22Rv1 (cell line): ENCODE measurements around the gene SPINT2.
A peak's percentile ranks its signal among the peaks of the same experiment; 100 is the strongest.
"Not testable (repeated sequence)": the region's sequence is repeated elsewhere in the genome, so short reads cannot be mapped to it uniquely, and the experiment has no call there.

Source experiments
- H3K27ac ChIP-seq: fragments of 450-650 bp; 2 replicates; pipeline ENCODE4 v1.5.1; 2017
- ZFX ChIP-seq: fragments of 450-650 bp; IDR thresholded peaks from 2 replicates; pipeline ENCODE4 v1.6.1; 2017; ENCODE audit warnings: antibody characterized with exemption, borderline replicate concordance
- TF ChIP-seq, protein P1 (sequence below): fragments of 450-650 bp; IDR thresholded peaks from 2 replicates; pipeline ENCODE4 v1.5.1; 2017; ENCODE audit warnings: mild to moderate bottlenecking

SPINT2 gene

DNA sequence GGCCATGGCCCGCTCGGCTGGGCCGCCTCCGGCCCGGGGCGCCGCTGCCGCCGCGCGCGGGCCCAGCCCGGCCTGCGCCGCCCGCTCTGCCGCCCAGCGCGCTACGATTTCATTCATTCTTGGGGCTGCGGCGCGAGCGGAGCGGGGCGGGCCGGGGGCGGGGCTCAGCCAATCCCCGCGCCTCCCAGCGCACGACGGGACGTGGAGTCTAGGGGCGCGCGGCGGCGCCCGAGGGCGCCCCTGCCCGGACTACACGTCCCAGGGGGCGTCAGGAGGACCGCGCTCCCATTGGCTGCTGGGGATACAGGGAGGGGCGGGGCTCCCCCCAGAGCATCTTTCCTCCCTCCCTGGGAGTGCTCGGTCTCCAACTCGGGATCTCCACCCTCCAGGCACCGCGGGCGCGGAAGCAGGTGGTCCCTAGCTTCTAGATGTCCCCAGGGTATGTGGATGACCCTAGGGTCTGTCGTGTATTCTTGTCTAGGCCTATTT is 34.7 kb upstream of the SPINT2 start:
- no peak overlapping the region for H3K27ac ChIP-seq
- TF ChIP-seq, protein P1, sequence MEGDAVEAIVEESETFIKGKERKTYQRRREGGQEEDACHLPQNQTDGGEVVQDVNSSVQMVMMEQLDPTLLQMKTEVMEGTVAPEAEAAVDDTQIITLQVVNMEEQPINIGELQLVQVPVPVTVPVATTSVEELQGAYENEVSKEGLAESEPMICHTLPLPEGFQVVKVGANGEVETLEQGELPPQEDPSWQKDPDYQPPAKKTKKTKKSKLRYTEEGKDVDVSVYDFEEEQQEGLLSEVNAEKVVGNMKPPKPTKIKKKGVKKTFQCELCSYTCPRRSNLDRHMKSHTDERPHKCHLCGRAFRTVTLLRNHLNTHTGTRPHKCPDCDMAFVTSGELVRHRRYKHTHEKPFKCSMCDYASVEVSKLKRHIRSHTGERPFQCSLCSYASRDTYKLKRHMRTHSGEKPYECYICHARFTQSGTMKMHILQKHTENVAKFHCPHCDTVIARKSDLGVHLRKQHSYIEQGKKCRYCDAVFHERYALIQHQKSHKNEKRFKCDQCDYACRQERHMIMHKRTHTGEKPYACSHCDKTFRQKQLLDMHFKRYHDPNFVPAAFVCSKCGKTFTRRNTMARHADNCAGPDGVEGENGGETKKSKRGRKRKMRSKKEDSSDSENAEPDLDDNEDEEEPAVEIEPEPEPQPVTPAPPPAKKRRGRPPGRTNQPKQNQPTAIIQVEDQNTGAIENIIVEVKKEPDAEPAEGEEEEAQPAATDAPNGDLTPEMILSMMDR = no peak
- TF ChIP-seq ZFX = no peak

DNA sequence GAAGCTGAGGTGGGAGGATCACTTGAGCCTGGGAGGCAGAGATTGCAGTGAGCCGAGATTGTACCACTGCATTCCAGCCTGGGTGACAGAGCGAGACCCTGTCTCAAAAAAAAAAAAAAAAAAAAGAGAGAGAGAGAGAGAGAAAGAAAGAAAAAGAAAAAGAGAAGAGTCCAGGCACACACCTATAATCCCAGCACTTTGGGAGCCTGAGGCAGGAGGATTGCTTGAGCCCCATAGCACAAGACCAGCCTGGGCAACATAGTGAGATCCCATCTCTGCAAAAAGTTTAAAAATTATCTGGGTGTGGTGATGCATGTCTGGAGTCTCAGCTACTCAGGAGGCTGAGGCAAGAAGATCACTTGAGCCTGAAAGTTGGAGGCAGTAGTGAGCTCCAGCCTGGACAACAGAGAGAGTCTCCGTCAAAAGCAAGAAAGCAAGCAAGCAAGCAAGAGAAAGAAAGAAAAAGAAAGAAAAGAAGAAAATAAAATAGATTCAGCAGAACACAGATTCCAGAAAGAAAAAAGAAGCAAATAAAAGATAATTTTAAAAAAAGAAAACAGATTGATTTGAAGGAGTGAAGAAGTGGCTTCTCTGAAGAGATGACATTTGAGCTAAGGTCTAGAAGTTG is 33.8 kb upstream of the SPINT2 start:
- not testable (repeated sequence) for H3K27ac ChIP-seq

DNA sequence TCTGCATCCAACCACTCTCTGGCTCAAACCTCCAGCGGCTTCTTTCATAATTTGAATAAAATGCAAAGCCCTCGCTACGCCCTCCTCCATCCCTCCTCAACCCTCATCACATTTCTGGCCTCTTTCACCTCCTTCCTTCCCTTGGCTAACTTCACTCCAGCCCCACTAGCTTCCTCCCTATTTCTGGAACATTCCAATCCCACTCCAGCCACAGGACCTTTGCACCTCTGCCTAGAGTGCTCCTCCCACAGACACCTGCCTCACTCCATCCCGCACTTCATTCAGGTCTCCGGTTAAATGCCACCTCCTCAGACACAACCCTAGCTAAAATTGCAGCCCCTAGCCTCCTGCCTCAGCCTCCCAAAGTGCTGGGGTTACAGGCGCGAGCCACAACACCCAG is 32.5 kb upstream of the SPINT2 start:
- TF ChIP-seq, protein P1 = no peak
- no peak for TF ChIP-seq ZFX
- no peak overlapping the region for H3K27ac ChIP-seq

DNA sequence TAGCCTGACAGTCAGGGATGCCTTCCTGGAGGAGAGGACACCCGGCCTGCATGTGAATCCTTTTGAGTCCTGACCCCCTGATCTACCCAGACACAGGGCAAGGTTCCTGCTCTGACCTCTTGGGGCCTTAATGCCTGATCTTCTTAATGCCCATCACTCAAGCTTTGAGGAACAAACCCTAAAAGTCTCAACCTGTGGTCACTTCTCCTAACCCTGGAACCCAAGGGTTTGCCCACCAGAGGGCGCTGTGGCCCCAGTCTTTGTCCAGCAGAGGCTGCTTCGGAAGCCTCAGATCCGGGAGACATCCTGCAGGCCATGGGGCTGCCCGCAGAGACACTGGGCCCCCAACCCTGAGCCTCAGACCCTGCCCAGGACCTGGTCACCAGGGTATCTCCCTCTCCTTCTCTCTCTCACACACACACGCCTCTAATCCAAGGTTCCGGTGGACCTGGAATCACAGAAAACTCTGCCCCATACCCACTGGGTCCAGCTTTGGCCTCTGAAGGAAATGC is 30.6 kb upstream of the SPINT2 start:
- TF ChIP-seq, protein P1 = peak; percentile 88
- no peak for TF ChIP-seq ZFX
- H3K27ac ChIP-seq = 0 out of 2 replicates have a peak overlapping the region, but pooled peaks have one; percentile 30

DNA sequence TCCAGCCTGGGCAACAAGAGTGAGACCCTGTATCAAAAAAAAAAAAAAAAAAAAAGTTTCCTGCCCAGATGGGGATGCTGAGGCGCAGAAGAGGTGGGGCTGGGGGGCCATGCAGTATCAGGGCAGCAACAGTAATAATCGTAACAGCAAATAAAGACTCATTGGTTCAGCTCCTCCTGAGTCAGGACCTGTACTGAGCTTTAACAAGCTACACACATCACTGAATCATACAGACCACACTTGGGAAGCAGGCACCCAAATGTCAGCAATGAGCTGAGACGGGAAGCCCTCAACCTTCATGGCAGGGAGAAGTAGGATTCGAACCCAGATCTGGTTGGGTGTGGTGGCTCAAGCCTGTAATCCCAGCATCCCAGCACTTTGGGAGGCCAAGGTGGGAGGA is 29.8 kb upstream of the SPINT2 start:
- H3K27ac ChIP-seq = no peak overlapping the region
- TF ChIP-seq ZFX = no peak
- TF ChIP-seq, protein P1 = no peak

DNA sequence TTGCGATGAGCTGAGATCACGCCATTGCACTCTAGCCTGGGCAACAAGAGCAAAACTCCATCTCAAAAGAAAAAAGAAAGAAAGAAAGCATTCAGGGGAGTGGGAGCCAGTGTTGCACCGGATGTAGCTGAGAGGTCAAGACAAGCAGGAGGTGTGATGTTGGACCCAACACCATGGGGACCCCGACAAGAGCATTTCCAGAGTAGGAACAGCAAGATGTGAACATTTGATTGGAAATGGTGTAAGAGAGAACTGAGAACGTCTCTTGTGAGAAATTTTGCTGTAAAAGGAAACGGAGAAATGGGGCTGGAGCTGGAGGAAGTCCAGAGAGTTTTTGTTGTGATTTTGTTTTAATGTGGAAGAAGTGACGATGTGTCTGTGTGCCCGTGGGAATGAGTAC is 24.6 kb upstream of the SPINT2 start:
- no peak overlapping the region for H3K27ac ChIP-seq
- no peak for TF ChIP-seq ZFX
- TF ChIP-seq, protein P1 = no peak

DNA sequence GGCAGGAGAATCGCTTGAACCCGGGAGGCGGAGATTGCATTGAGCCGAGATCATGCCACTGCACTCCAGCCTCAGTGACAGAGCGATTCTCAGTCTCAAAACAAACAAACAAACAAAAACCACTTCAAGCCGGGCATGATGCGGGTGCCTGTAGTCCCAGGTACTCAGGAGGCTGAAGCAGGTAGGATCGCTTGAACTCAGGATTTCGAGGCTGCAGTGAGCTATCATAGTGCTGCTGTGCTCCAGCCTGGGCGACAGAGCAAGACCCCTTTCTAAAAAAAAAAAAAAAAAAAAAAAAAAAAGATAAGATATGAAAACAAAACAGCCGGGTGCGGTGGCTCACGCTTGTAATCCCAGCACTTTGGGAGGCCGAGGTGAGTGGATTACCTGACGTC is 21.1 kb upstream of the SPINT2 start:
- H3K27ac ChIP-seq = no peak overlapping the region
- no peak for TF ChIP-seq ZFX
- TF ChIP-seq, protein P1 = no peak
